GM21423 (cell line): ENCODE data around the gene TNFAIP8L1.

Source experiments
- ATAC-seq: cut with Tn5 transposase; IDR thresholded peaks from one replicate; pipeline ENCODE4 v1.9.1; 2021; ENCODE audit warnings: mild to moderate bottlenecking, moderate library complexity; ENCODE audit not compliant: unreplicated experiment

The TNFAIP8L1 gene

DNA sequence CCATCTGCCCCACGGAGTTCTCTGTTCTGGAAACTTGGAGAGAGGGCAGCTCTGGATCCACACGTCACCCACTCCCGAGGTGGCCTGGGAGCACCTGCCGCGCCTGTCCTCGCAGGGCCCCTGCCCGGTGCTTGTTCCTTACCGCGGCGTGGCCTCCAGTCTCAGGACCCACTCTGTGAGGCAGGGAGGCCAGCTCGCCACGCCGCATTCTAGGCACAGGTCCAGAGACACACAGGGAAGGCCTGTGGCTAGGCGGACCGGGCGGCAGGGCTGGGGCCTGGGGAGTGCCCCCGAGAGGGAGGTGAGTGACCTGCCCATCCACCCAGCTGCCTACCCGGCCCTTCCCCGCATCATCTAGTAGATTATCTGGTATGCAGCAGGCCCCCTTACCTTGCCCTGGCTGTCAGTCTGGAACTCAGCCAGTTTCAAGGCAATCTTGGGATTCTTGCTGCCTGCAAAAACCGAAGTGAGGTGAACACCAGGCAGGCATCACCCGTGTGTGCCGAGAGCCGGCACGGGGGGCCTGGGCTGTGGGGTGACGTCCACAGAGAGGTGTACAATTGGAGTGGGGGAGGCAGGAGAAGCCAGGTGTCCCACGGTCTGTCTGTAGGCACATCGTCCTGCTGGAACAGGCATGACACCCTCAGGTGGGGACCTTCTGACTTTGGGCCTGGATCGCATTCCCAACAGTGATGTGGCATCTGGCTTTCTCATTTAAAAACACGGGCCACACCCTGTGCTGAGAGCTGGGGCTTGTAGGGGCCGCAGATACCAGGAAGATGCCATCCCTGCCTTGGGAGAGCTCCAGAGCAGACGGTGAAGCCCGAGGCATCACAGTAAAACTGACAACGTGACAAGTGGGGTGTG lies 60.7 kb downstream of the TNFAIP8L1 start:
- ATAC-seq = no peak

DNA sequence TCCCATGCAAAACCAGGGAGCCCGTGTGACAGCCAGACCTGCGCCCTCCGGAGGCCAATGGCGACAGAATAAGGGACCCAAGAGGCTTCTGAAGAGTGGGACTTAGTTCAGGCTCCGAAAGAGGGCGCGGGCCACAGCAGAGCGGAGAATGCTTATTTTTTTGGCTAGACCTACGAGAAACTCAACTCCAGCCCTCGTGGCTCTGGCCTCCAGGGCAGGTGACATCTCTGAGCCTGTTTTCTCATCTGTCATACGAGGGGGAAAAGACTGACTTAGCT lies 61.3 kb downstream of the TNFAIP8L1 start:
- no peak for ATAC-seq

DNA sequence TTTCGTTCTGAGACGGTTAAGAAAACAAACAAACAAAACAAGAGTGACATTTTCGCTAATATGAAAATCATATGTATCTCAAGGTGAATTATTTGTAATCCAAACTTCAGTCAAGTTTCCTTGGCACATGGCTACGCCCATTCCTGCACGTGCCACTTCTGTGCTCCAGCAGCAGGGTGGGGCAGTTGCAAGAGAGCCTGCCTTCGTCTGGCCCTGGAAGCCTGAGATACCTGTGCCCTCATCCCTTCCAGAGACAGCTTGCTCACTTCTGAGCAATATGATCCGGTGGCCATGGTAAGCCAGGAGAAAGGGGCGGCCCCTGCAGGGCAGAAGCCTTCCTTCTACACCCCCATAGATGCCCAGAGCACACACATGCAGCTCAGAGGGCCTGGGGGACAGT lies 62.2 kb downstream of the TNFAIP8L1 start:
- no peak for ATAC-seq

DNA sequence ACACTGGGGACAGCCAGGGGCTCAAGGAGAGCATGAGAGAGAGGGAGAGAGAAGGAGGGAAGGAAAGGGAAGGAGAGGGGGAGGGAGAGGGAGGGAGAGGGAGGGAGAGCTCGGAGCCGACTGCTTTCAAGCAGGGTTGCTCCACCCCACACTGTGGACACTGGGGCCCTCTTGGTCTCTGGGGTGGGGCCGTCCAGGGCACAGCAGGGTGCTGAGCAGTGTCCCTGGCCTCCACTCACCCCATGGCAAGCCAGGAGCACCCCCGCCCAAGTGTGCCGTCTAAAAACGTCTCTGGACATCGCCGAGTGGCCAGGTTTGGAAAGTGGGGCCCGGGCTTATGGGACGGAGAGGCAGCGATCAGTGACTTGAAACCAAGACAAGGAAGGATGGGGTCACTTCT lies 63.4 kb downstream of the TNFAIP8L1 start:
- no peak for ATAC-seq

DNA sequence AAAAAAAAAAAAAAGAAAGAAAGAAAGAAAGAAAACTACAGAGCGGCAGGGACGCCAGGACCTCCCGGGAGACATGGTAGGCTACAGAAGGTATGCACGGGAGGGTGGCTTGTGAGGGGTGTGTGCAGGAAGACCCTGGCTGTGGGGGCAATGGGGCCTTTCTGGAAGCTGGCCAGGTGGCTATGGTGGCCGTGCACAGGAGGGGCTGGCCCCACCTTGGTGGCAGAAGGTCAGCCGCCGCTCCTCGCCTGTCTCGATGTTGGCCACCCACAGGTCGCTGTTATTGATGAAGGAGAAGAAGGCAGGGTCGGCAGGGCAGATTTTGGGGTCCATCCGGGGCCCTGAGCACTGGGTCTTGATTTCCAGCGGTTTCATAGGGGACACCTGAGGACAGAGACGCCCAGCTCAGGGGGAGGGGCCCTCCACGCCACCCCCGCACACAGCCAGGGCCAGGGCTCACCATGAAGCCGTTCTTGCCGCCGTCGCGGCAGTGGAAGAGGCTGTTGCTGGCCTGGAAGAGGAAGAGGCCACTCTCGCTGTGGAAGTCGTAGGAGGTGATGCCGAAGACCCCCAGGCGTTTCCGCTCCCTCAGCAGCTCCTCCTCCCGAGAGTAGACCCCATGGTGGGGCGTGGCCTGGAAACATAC lies 64.5 kb downstream of the TNFAIP8L1 start:
- ATAC-seq = no peak

DNA sequence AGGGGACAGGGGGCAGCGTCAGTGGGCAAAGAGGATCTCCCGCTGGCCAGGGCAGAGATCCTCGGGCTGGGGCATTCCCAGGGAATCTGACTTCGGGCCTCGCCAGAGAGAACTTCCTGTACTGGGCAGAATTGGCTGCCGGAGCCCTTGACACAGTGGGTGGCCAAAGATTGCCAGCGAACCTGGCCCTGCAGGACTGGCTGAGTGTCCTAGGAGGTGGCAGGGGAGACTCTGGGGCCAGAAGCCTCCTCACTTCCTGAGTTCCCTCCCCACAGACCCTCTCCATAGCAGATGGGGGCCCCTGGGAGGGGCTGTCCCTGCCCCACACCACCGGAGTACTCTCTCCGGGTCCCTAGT lies 65.0 kb downstream of the TNFAIP8L1 start:
- no peak for ATAC-seq
